ENCODE data around the gene ITGB4.

The ITGB4 gene

GRCh38 chr17:75692976-75693375 is 28.3 kb upstream of the ITGB4 start:
- no peaks in the 10 kb centered on the region for H3K27me3 Mint-ChIP-seq
- no peaks in the 10 kb centered on the region for H3K9me3 Mint-ChIP-seq
- peaks cover 39% of the 10 kb centered on the region for H3K4me1 Mint-ChIP-seq
- no peak overlapping the region for H3K27ac Mint-ChIP-seq
- H3K36me3 Mint-ChIP-seq, result peaks cover 32% of the 10 kb centered on the region
- H3K4me3 Mint-ChIP-seq, result no peak overlapping the region
- ATAC-seq, result no peak

- Mint-ChIP-seq H3K4me3 (no peak overlapping the region), H3K27ac (no peak overlapping the region), H3K27me3 (no peaks in the 10 kb centered on the region), H3K36me3 (peaks cover 32% of the 10 kb centered on the region), H3K4me1 (peaks cover 31% of the 10 kb centered on the region), H3K9me3 (no peaks in the 10 kb centered on the region)
- ATAC-seq, result no peak
These were observed 27.5 kb upstream of the ITGB4 start for GRCh38 chr17:75693500-75694481.

GRCh38 chr17:75694536-75694935 is 26.7 kb upstream of the ITGB4 start:
- Mint-ChIP-seq H3K4me1 (peaks cover 24% of the 10 kb centered on the region), H3K36me3 (peaks cover 35% of the 10 kb centered on the region), H3K9me3 (no peaks in the 10 kb centered on the region), H3K4me3 (no peak overlapping the region), H3K27me3 (no peaks in the 10 kb centered on the region), H3K27ac (no peak overlapping the region)
- no peak for ATAC-seq

GRCh38 chr17:75695141-75695829 is 26.0 kb upstream of the ITGB4 start:
- Mint-ChIP-seq H3K36me3 (peaks cover 43% of the 10 kb centered on the region), H3K27ac (no peak overlapping the region), H3K9me3 (no peaks in the 10 kb centered on the region), H3K27me3 (no peaks in the 10 kb centered on the region), H3K4me3 (no peak overlapping the region), H3K4me1 (peaks cover 19% of the 10 kb centered on the region)
- ATAC-seq, result no peak

GRCh38 chr17:75695830-75696271 is 25.4 kb upstream of the ITGB4 start:
- no peaks in the 10 kb centered on the region for H3K9me3 Mint-ChIP-seq
- peaks cover 48% of the 10 kb centered on the region for H3K36me3 Mint-ChIP-seq
- ATAC-seq, result no peak
- H3K27me3 Mint-ChIP-seq, result no peaks in the 10 kb centered on the region
- H3K4me1 Mint-ChIP-seq, result peaks cover 13% of the 10 kb centered on the region
- no peak overlapping the region for H3K4me3 Mint-ChIP-seq
- H3K27ac Mint-ChIP-seq, result no peak overlapping the region

DNA sequence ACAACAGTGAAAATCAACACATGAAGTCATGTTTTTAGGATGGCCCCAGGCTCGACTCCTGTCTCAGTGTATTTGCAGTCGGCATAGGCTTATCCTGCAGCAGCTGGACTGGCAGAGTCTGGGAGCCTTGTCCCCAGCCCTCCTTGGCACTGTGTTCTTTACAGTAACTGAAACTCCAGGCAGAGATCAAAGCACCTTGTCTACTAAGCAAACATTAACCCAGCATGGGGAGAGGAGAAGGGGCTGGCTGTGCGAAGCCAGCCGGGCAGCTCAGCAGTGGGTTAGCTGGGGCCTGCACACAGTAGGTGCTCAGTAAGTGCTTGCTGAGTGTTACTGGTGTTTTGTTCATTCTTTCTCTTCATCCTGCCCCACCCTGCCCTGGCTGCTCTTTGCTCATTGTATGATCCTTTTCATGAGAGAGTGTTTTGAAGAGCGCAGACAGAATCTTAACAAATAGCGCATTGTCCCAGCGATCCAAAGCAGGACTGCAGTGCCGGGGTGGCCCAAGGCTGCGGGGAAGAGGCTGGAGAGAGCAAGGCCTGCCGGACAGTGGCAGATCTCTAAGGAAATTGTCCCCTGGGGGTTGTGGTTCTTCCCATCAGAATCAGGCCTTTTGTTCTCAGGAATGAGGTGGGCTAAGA is 23.5 kb upstream of the ITGB4 start:
- Mint-ChIP-seq H3K4me3 (no peak overlapping the region), H3K27me3 (no peaks in the 10 kb centered on the region), H3K4me1 (no peaks in the 10 kb centered on the region), H3K9me3 (no peaks in the 10 kb centered on the region), H3K27ac (no peak overlapping the region), H3K36me3 (peaks cover 61% of the 10 kb centered on the region)
- ATAC-seq, result no peak

DNA sequence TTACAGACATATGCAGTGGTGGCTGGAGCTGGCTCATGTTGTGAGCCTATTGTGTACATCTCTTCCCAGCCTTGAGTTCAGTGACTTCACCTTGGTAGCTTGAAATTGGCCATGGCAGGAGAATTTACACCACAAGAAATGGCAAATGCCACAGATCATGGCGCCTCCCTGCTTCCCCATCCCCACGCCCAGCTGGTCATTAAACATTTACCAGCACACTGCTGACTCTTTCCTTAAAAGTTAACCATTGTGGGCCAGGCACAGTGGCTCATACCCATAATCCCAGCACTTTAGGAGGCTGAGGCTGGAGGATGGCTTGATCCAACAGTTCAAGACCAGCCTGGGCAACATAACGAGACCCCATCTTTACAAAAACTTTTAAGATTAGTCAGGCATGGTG is 22.6 kb upstream of the ITGB4 start:
- no peaks in the 10 kb centered on the region for H3K4me1 Mint-ChIP-seq
- no peaks in the 10 kb centered on the region for H3K9me3 Mint-ChIP-seq
- no peak overlapping the region for H3K4me3 Mint-ChIP-seq
- H3K36me3 Mint-ChIP-seq, result peaks cover 64% of the 10 kb centered on the region
- H3K27me3 Mint-ChIP-seq, result no peaks in the 10 kb centered on the region
- no peak overlapping the region for H3K27ac Mint-ChIP-seq
- no peak for ATAC-seq

DNA sequence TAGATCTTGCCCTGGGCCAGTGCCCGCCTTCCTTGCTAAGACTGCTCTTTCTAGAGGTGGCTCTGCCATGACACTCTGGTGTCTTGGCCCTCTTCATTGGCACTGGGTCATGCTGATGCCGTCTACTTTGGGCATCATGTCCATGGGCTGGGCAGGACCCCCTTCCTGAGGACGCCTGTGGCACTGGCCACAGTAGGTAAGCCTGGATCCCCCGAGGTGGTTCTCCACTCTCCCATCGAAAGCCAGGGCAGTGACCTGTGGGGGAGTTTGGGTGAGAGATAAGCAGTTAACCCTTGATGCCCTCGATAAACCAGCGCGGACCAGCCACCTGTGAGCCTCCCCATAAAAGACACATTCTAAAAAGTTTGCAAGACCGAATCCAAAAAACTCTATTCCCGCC is 20.0 kb upstream of the ITGB4 start:
- Mint-ChIP-seq H3K36me3 (peaks cover 67% of the 10 kb centered on the region), H3K4me3 (no peak overlapping the region), H3K27ac (no peak overlapping the region), H3K9me3 (no peaks in the 10 kb centered on the region), H3K4me1 (no peaks in the 10 kb centered on the region), H3K27me3 (no peaks in the 10 kb centered on the region)
- no peak for ATAC-seq

GRCh38 chr17:75703191-75703590 is 18.1 kb upstream of the ITGB4 start:
- no peak overlapping the region for H3K4me3 Mint-ChIP-seq
- peaks cover 72% of the 10 kb centered on the region for H3K36me3 Mint-ChIP-seq
- no peaks in the 10 kb centered on the region for H3K27me3 Mint-ChIP-seq
- no peak for ATAC-seq
- no peak overlapping the region for H3K27ac Mint-ChIP-seq
- no peaks in the 10 kb centered on the region for H3K9me3 Mint-ChIP-seq
- peaks cover 8% of the 10 kb centered on the region for H3K4me1 Mint-ChIP-seq

- no peak for ATAC-seq
- Mint-ChIP-seq H3K27me3 (no peaks in the 10 kb centered on the region), H3K4me3 (no peak overlapping the region), H3K4me1 (peaks cover 8% of the 10 kb centered on the region), H3K36me3 (peaks cover 76% of the 10 kb centered on the region), H3K9me3 (no peaks in the 10 kb centered on the region), H3K27ac (no peak overlapping the region)
These were observed 17.7 kb upstream of the ITGB4 start for GRCh38 chr17:75703591-75703990.

GRCh38 chr17:75704963-75705875 is 16.0 kb upstream of the ITGB4 start:
- Mint-ChIP-seq H3K36me3 (peaks cover 71% of the 10 kb centered on the region), H3K9me3 (no peaks in the 10 kb centered on the region), H3K27me3 (no peaks in the 10 kb centered on the region), H3K4me1 (peaks cover 8% of the 10 kb centered on the region), H3K27ac (no peak overlapping the region), H3K4me3 (no peak overlapping the region)
- ATAC-seq, result no peak

GRCh38 chr17:75706042-75706728 is 15.1 kb upstream of the ITGB4 start:
- Mint-ChIP-seq H3K9me3 (no peaks in the 10 kb centered on the region), H3K4me1 (peaks cover 8% of the 10 kb centered on the region), H3K36me3 (peaks cover 61% of the 10 kb centered on the region), H3K27ac (no peak overlapping the region), H3K4me3 (no peak overlapping the region), H3K27me3 (no peaks in the 10 kb centered on the region)
- ATAC-seq, result no peak

- Mint-ChIP-seq H3K4me3 (no peak overlapping the region), H3K9me3 (no peaks in the 10 kb centered on the region)
- ATAC-seq, result peak; percentile 20
These were observed 14.1 kb upstream of the ITGB4 start for GRCh38 chr17:75707079-75707571.

GRCh38 chr17:75712446-75712845 is 8.8 kb upstream of the ITGB4 start:
- no peak for ATAC-seq
- Mint-ChIP-seq H3K9me3 (no peaks in the 10 kb centered on the region), H3K36me3 (peaks cover 15% of the 10 kb centered on the region), H3K4me3 (no peak overlapping the region), H3K4me1 (no peaks in the 10 kb centered on the region), H3K27ac (no peak overlapping the region), H3K27me3 (peaks cover 17% of the 10 kb centered on the region)

More at GRCh38 chr17:75707079-75707571, 14.1 kb upstream of the ITGB4 start:
- H3K36me3 Mint-ChIP-seq, result peaks cover 53% of the 10 kb centered on the region
- no peaks in the 10 kb centered on the region for H3K27me3 Mint-ChIP-seq
- H3K4me1 Mint-ChIP-seq, result peaks cover 8% of the 10 kb centered on the region
- H3K27ac Mint-ChIP-seq, result no peak overlapping the region
